Measurements from ENCODE around the gene GRAP2.

GRAP2 gene

GRCh38 chr22:40018051-40018450 lies 117.2 kb downstream of the GRAP2 start:
- TF ChIP-seq CTCF (IDR thresholded peaks at IDR 0.05; ENCODE audit: borderline replicate concordance, control extremely low read depth, extremely low read depth, insufficient read depth, missing control alignments): no peak
- in situ Hi-C loops (cut with MboI; ENCODE audit: low sequenced_read_pairs, unreplicated experiment): no loop called here

GRCh38 chr22:40019100-40019499 lies 118.2 kb downstream of the GRAP2 start:
- no peak for TF ChIP-seq CTCF (IDR thresholded peaks at IDR 0.05; ENCODE audit: borderline replicate concordance, control extremely low read depth, extremely low read depth, insufficient read depth, missing control alignments)
- in situ Hi-C loops (cut with MboI; ENCODE audit: low sequenced_read_pairs, unreplicated experiment): no loop called here
- no peak for DNase-seq (ENCODE audit: low spot score)

More at GRCh38 chr22:40018051-40018450, 117.2 kb downstream of the GRAP2 start:
- no peak for DNase-seq (ENCODE audit: low spot score)

- TF ChIP-seq CTCF (IDR thresholded peaks at IDR 0.05; ENCODE audit: borderline replicate concordance, control extremely low read depth, extremely low read depth, insufficient read depth, missing control alignments): no peak
- no peak for DNase-seq (ENCODE audit: low spot score)
- in situ Hi-C loops (cut with MboI; ENCODE audit: low sequenced_read_pairs, unreplicated experiment): no loop called here
Measured at GRCh38 chr22:40020956-40021355, 120.1 kb downstream of the GRAP2 start.

- in situ Hi-C loops (cut with MboI; ENCODE audit: low sequenced_read_pairs, unreplicated experiment): no loop called here
- DNase-seq (ENCODE audit: low spot score): no peak
- TF ChIP-seq CTCF (IDR thresholded peaks at IDR 0.05; ENCODE audit: borderline replicate concordance, control extremely low read depth, extremely low read depth, insufficient read depth, missing control alignments): no peak
Measured at GRCh38 chr22:40021401-40022000, 120.6 kb downstream of the GRAP2 start.

- no peak for DNase-seq (ENCODE audit: low spot score)
- no peak for TF ChIP-seq CTCF (IDR thresholded peaks at IDR 0.05; ENCODE audit: borderline replicate concordance, control extremely low read depth, extremely low read depth, insufficient read depth, missing control alignments)
- in situ Hi-C loops (cut with MboI; ENCODE audit: low sequenced_read_pairs, unreplicated experiment): no loop called here
Measured at GRCh38 chr22:40022536-40023240, 121.8 kb downstream of the GRAP2 start.
